Left lung (tissue), 10 donors: ENCODE data around the gene FBXL7. TPM values are rescaled to one million over a fixed set of nuclear protein-coding genes. Genes with fewer than 3 reads are reported as not detected.

Experiments used
- ATAC-seq: fragments of 200-7000 bp; cut with Tn5 transposase; one replicate; pipeline ENCODE4 v1.9.1; 2020; ENCODE audit warnings: moderate library complexity
- DNase-seq, 4 donors: peaks; one replicate each; pipeline ENCODE4 v3.0.0-alpha.2; 2013 to 2020
- H3K27ac ChIP-seq, 2 donors: fragments of 200-600 bp; sonication (generic) in 1 of 2; one replicate each; pipeline versions ENCODE4 v1.5.0 to v1.8.0; 2020 to 2021
- H3K27me3 ChIP-seq, 2 donors: fragments of 200-600 bp; sonication (generic) in 1 of 2; one replicate each; pipeline versions ENCODE4 v1.5.0 to v1.8.0; 2020 to 2021
- H3K36me3 ChIP-seq, 2 donors: fragments of 200-600 bp; sonication (generic) in 1 of 2; one replicate each; pipeline versions ENCODE4 v1.5.0 to v1.8.0; 2020 to 2021
- H3K4me1 ChIP-seq, 2 donors: fragments of 200-600 bp; one replicate each; pipeline ENCODE4 v1.8.0; 2021
- H3K4me3 ChIP-seq, 2 donors: fragments of 200-600 bp; sonication (generic) in 1 of 2; one replicate each; pipeline versions ENCODE4 v1.5.0 to v1.8.0; 2020 to 2021; ENCODE audit warnings: mild to moderate bottlenecking in 1 of 2
- H3K9me3 ChIP-seq, 2 donors: fragments of 200-600 bp; sonication (generic) in 1 of 2; one replicate each; pipeline versions ENCODE4 v1.5.0 to v1.8.0; 2020 to 2021
- CTCF ChIP-seq, 2 donors: fragments of 200-600 bp; sonication (generic) in 1 of 2; IDR thresholded peaks; one replicate each; pipeline versions ENCODE4 v1.5.0 to v1.8.0; 2021; ENCODE audit warnings: antibody characterized with exemption in 2 of 2
- intact Hi-C, 2 donors: fragments of 100-400 bp; cut with DNase I; formaldehyde crosslinking; loops; one replicate each; pipeline versions ENCODE4 v1.11.2 to v1.14.2; 2022
- polyA plus RNA-seq, 6 donors: library from polyadenylated mRNA; unstranded; fragments of 120-200 nt; gene quantifications; one replicate each; pipeline ENCODE4 v1.2.1, GENCODE V29; 2013; ENCODE audit not compliant: insufficient read length in 6 of 6
- total RNA-seq, 2 donors: library from RNA; stranded (reverse); fragmentation: NEBNext Ultra II Directional; extraction: Animal tissue kit (Norgen Biotek cat#: 25700); gene quantifications; one replicate each; pipeline ENCODE4 v1.2.1, GENCODE V29; 2021
- donor health status: DM: no; HTN: yes; CAD: no.
- donor health status: DM: no; HTN: no; CAD: no.

Gene FBXL7
- total and polyA plus RNA-seq, 8 donors: 12.0 to 32.4 (median 28.1) TPM

GRCh38 chr5:15897656-15898055, 397.7 kb downstream of the FBXL7 start:
- DNase-seq: peak in 2 of 4 donors; percentile 57 to 68
- Histone ChIP-seq H3K27me3 (no peaks in the 10 kb centered on the region), H3K4me1 (no peaks in the 10 kb centered on the region), H3K9me3 (no peaks in the 10 kb centered on the region), H3K36me3 (no peaks in the 10 kb centered on the region), H3K4me3 (no peak overlapping the region), H3K27ac (no peak overlapping the region)
- intact Hi-C loops: no loop called here
- ATAC-seq: no peak
- no peak for TF ChIP-seq CTCF (IDR thresholded peaks at IDR 0.05)

GRCh38 chr5:15898641-15899040, 398.7 kb downstream of the FBXL7 start:
- ATAC-seq (no peak), DNase-seq (peak in 2 of 4 donors; percentile 52 to 57)
- no peaks in the 10 kb centered on the region for H3K9me3 ChIP-seq
- no peak for TF ChIP-seq CTCF (IDR thresholded peaks at IDR 0.05)
- intact Hi-C loops: no loop called here
- H3K36me3 ChIP-seq: no peaks in the 10 kb centered on the region
- H3K27ac ChIP-seq: no peak overlapping the region
- H3K4me1 ChIP-seq: no peaks in the 10 kb centered on the region
- H3K4me3 ChIP-seq: no peak overlapping the region
- H3K27me3 ChIP-seq: no peaks in the 10 kb centered on the region

GRCh38 chr5:15899481-15899880, 399.5 kb downstream of the FBXL7 start:
- H3K4me3 ChIP-seq: no peak overlapping the region
- DNase-seq: no peak
- H3K4me1 ChIP-seq: no peaks in the 10 kb centered on the region
- no peaks in the 10 kb centered on the region for H3K9me3 ChIP-seq
- H3K36me3 ChIP-seq: no peaks in the 10 kb centered on the region
- H3K27ac ChIP-seq: no peak overlapping the region
- TF ChIP-seq CTCF (IDR thresholded peaks at IDR 0.05): no peak
- no peak for ATAC-seq
- intact Hi-C loops: no loop called here
- no peaks in the 10 kb centered on the region for H3K27me3 ChIP-seq

- ATAC-seq (no peak), DNase-seq (no peak)
- TF ChIP-seq CTCF (IDR thresholded peaks at IDR 0.05): no peak
- H3K27me3 ChIP-seq: no peaks in the 10 kb centered on the region
- no peak overlapping the region for H3K27ac ChIP-seq
- H3K4me1 ChIP-seq: no peaks in the 10 kb centered on the region
- H3K4me3 ChIP-seq: no peak overlapping the region
- no peaks in the 10 kb centered on the region for H3K36me3 ChIP-seq
- intact Hi-C loops: no loop called here
- H3K9me3 ChIP-seq: no peaks in the 10 kb centered on the region
Observed at GRCh38 chr5:15901151-15901550, 401.2 kb downstream of the FBXL7 start.

GRCh38 chr5:15902066-15902465, 402.1 kb downstream of the FBXL7 start:
- Histone ChIP-seq H3K4me3 (no peak overlapping the region), H3K36me3 (no peaks in the 10 kb centered on the region), H3K27ac (peak overlapping the region in 1 of 2 donors; percentile 31), H3K27me3 (no peaks in the 10 kb centered on the region), H3K4me1 (no peaks in the 10 kb centered on the region), H3K9me3 (no peaks in the 10 kb centered on the region)
- TF ChIP-seq CTCF (IDR thresholded peaks at IDR 0.05): no peak
- DNase-seq (no peak), ATAC-seq (no peak)
- intact Hi-C loops: no loop called here
